HepG2 (cell line): ENCODE measurements around the gene ZNF22. TPM values are rescaled to one million over a fixed set of nuclear protein-coding genes. Genes with fewer than 3 reads are reported as not detected.

Experiments
- ATAC-seq: fragments of 200-7000 bp; cut with Tn5 transposase; 3 replicates; pipeline ENCODE4 v1.9.1; 2020; ENCODE audit warnings: mild to moderate bottlenecking, moderate library complexity
- BruUV-seq: library from RNA; stranded (reverse); fragments of 400-500 nt; replicated peaks from 2 replicates; lab custom pipeline; 2021; lab: Mats Ljungman, UMichigan
- CTCF ChIA-PET: fragments of 300-600 bp; formaldehyde crosslinking; extraction: SDS; loops from one replicate; lab custom pipeline; 2021; ENCODE audit warnings: low total read pairs, inconsistent platforms, low intra/inter-chr PET ratio; lab: Yijun Ruan, JAX
- POLR2A ChIA-PET: fragments of 350-600 bp; sonication (Branson Sonifier 250); formaldehyde crosslinking; loops from one replicate; lab custom pipeline; 2020; ENCODE audit warnings: antibody characterized with exemption, inconsistent platforms; lab: Yijun Ruan, JAX
- DNase-seq: peaks from one replicate; pipeline ENCODE4 v3.0.0-alpha.2; 2015; ENCODE audit warnings: low spot score
- FAIRE-seq: peaks from 3 replicates; lab custom pipeline; 2011; peaks lifted over from hg19 to GRCh38; lab: Jason Lieb, UNC
- H2AFZ ChIP-seq: one replicate; pipeline ENCODE4 v1.6.1; 2011; ENCODE audit warnings: low read length, inconsistent platforms
- H3K27ac ChIP-seq: fragments of 300-600 bp; 3 replicates; pipeline ENCODE4 v1.8.0; 2011; ENCODE audit warnings: mixed run types, mild to moderate bottlenecking, mixed read lengths, low read length, inconsistent platforms; ENCODE audit not compliant: insufficient read depth; ENCODE audit errors: extremely low read length
- H3K27me3 ChIP-seq, 2 experiments: fragments of 200-600 bp in 1 of 2; 2 replicates in 1 of 2; 3 replicates in 1 of 2; pipeline versions ENCODE4 v1.6.0 to v1.8.0; 2011; ENCODE audit warnings: low read length in 2 of 2, mild to moderate bottlenecking in 2 of 2, moderate library complexity in 2 of 2, inconsistent platforms in 1 of 2; ENCODE audit not compliant: insufficient read depth in 2 of 2, control insufficient read depth in 1 of 2
- H3K36me3 ChIP-seq, 2 experiments: fragments of 200-600 bp in 1 of 2; replicated peaks in 1 of 2; 2 replicates in 1 of 2; 3 replicates in 1 of 2; pipeline versions ENCODE4 v1.5.1 to v1.8.0; 2011; ENCODE audit warnings: low read length in 2 of 2, inconsistent platforms in 1 of 2; ENCODE audit not compliant: insufficient read depth in 2 of 2, control insufficient read depth in 1 of 2
- H3K4me1 ChIP-seq: 2 replicates; pipeline ENCODE4 v1.5.1; 2012; ENCODE audit warnings: low read length, inconsistent platforms; ENCODE audit not compliant: insufficient read depth
- H3K4me2 ChIP-seq: 2 replicates; pipeline ENCODE4 v1.6.0; 2011; ENCODE audit warnings: low read depth, low read length, inconsistent platforms
- H3K4me3 ChIP-seq, 3 experiments: fragments of 200-600 bp in 1 of 3; sonication (generic), shearing (Covaris generic) in 1 of 3; replicated peaks in 1 of 3; 2 replicates each; pipeline ENCODE4 v1.5.1; 2011 to 2016; ENCODE audit warnings: low read length in 3 of 3, inconsistent platforms in 2 of 3, low read depth in 2 of 3, mild to moderate bottlenecking in 2 of 3, control low read depth in 1 of 3, mixed read lengths in 1 of 3; ENCODE audit not compliant: insufficient read depth in 1 of 3
- H3K79me2 ChIP-seq: one replicate; pipeline ENCODE4 v1.6.1; 2011; ENCODE audit warnings: low read length, inconsistent platforms; ENCODE audit not compliant: insufficient read depth
- H3K9ac ChIP-seq: 2 replicates; pipeline ENCODE4 v1.6.0; 2011; ENCODE audit warnings: mild to moderate bottlenecking, low read depth, low read length, inconsistent platforms; ENCODE audit not compliant: insufficient read depth
- H3K9me3 ChIP-seq: 2 replicates; pipeline ENCODE4 v1.5.1; 2012; ENCODE audit warnings: mild to moderate bottlenecking, low read length
- H4K20me1 ChIP-seq: 2 replicates; pipeline ENCODE4 v1.6.0; 2011; ENCODE audit warnings: inconsistent platforms, mild to moderate bottlenecking, low read length, moderate library complexity; ENCODE audit not compliant: insufficient read depth
- CEBPB ChIP-seq: IDR thresholded peaks from 2 replicates; pipeline ENCODE4 v1.6.1; 2011; ENCODE audit warnings: low read depth, low read length, improper control_type of control experiment, borderline replicate concordance
- IKZF5 ChIP-seq: IDR thresholded peaks from 2 replicates; pipeline ENCODE4 v1.6.1; 2018; ENCODE audit warnings: missing genetic modification reagents, mild to moderate bottlenecking, missing compliant biosample characterization
- NR3C1 ChIP-seq: sonication (generic); formaldehyde crosslinking; IDR thresholded peaks from 2 replicates; pipeline ENCODE4 v1.4.0; 2020; ENCODE audit warnings: missing genetic modification reagents
- RCOR2 ChIP-seq: IDR thresholded peaks from 2 replicates; pipeline ENCODE4 v1.6.1; 2016; ENCODE audit warnings: missing biosample characterization, missing genetic modification reagents
- SOX13 ChIP-seq, 3 experiments: fragments of 450-650 bp in 1 of 3; sonication (generic) in 1 of 3; formaldehyde crosslinking in 1 of 3; IDR thresholded peaks in 2 of 3; conservative IDR thresholded peaks in 1 of 3; 2 replicates each; pipeline versions ENCODE4 v1.5.0 to v1.6.1; 2016 to 2020; ENCODE audit warnings: antibody characterized with exemption in 1 of 3, mild to moderate bottlenecking in 1 of 3, missing compliant biosample characterization in 1 of 3, missing genetic modification reagents in 1 of 3, moderate library complexity in 1 of 3
- ZFP62 ChIP-seq: sonication (generic); formaldehyde crosslinking; IDR thresholded peaks from 2 replicates; pipeline ENCODE4 v1.4.0; 2020; ENCODE audit warnings: missing genetic modification reagents
- ZNF383 ChIP-seq: sonication (generic); formaldehyde crosslinking; IDR thresholded peaks from 2 replicates; pipeline ENCODE4 v1.4.0; 2020; ENCODE audit warnings: missing genetic modification reagents, mild to moderate bottlenecking, borderline replicate concordance
- ZSCAN21 ChIP-seq: sonication (generic); formaldehyde crosslinking; IDR thresholded peaks from 2 replicates; pipeline ENCODE4 v1.8.0; 2022; ENCODE audit warnings: mild to moderate bottlenecking, missing genetic modification reagents, moderate library complexity, borderline replicate concordance
- WGBS: methylation state at CpG from one replicate; pipeline ENCODE4 v1.1.6; 2017; ENCODE audit warnings: low lambda C conversion rate; 5-methylcytosine and 5-hydroxymethylcytosine counted together
- in situ Hi-C: cut with HindIII; loops from 2 replicates; pipeline ENCODE4 v1.10.0; 2017; ENCODE audit warnings: low pct_unique_long_range_greater_than_20kb; ENCODE audit not compliant: extremely low pct_ligation_motif_present
- intact Hi-C: fragments of 100-400 bp; cut with micrococcal nuclease; formaldehyde crosslinking; loops from one replicate; pipeline ENCODE4 v1.10.0; 2022; ENCODE audit not compliant: unreplicated experiment
- polyA plus RNA-seq, 8 experiments: library from polyadenylated mRNA; depleted of rRNA in 3 of 8; stranded (reverse) in 7 of 8; unstranded in 1 of 8; fragments of >200 nt; fragmentation: Illumina TruSeq in 4 of 8; extraction: Trizol in 4 of 8; gene quantifications; 2 replicates each; pipeline versions ENCODE4 v1.2.1 to v1.2.3, GENCODE V29; 2011 to 2016; ENCODE audit warnings: low read depth in 4 of 8, missing spikeins in 1 of 8, mixed read lengths in 1 of 8; ENCODE audit not compliant: insufficient read depth in 1 of 8
- total RNA-seq, 5 experiments: library from RNA; depleted of rRNA; stranded (reverse); fragments of >200 nt; fragmentation: Illumina TruSeq; extraction: Trizol; gene quantifications; 2 replicates each; pipeline ENCODE4 v1.2.3, GENCODE V29; 2016; ENCODE audit warnings: low read depth in 1 of 5

ZNF22 gene
- total and polyA plus RNA-seq, 2 of the 13 experiments (the other 11 are each of a cell fraction or from before 2014, with no cell fraction given), result 0.40 to 1.3 TPM

GRCh38 chr10:44997105-44997748 lies 3.5 kb upstream of the ZNF22 start (continued):
- peak; percentile 52; the same call in 1 of the 2 replicates for TF ChIP-seq RCOR2 (CRISPR knock-in tag)
- no peak for TF ChIP-seq ZNF383
- TF ChIP-seq ZSCAN21 (CRISPR knock-in tag), result no peak
- no peak for TF ChIP-seq NR3C1 (CRISPR knock-in tag)
- no peak for TF ChIP-seq SOX13 (IDR thresholded peaks at IDR 0.05)
- TF ChIP-seq SOX13 (CRISPR knock-in tag; conservative IDR thresholded peaks at IDR 0.05 in 1 of 2, IDR thresholded peaks at IDR 0.05 in 1 of 2), result no peak
- no peak for TF ChIP-seq IKZF5 (CRISPR knock-in tag)

DNA sequence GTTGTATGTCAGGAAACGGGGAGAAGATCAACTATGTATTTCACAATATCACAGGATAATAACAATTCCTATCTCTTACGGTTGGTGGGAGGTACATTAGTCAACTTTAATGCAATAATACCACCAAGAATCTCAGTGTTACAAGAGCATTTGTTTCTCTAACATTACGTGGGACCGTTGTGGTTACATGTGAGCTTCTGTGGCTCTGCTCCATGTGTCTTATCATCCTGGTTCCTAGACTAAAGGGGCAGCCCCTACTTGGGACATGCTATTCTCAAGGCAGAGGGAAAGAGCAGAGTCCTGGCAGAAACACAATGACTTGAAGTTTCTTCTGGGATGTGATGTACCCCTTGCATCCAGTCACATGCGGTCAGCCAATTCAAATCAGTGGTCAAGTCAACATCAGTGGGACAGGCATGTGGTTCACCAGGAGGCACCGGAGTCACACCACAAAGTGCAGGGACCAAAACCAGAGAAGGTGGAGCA lies 2.5 kb upstream of the ZNF22 start:
- WGBS, result 93% methylated on average over 6 of the region's 6 CpGs
- FAIRE-seq (no peak), ATAC-seq (no peak), DNase-seq (no peak)
- ChIA-PET CTCF (no interaction called here), POLR2A (interaction anchor here (1.0 to 5.4 kb wide), 4 partner anchors 9 to 22 kb away, joined by 4 to 30 read pairs (median 7); partner anchors contain the start of gene DEPP1)
- Histone ChIP-seq H3K9me3 (no peaks in the 10 kb centered on the region), H2AFZ (no peak overlapping the region), H3K27me3 (no peaks in the 10 kb centered on the region), H3K4me2 (no peak overlapping the region), H3K79me2 (no peaks in the 10 kb centered on the region), H3K36me3 (peaks cover 4 to 8% of the 10 kb centered on the region in 2 experiments; a peak in 1 of 5 replicates), H4K20me1 (no peaks in the 10 kb centered on the region), H3K27ac (no peak overlapping the region), H3K9ac (no peak overlapping the region), H3K4me1 (peaks cover 95% of the 10 kb centered on the region), H3K4me3 (no peak overlapping the region)
- TF ChIP-seq CEBPB, result 0 out of 2 replicates have a peak, but pooled peaks have one; percentile 29
- TF ChIP-seq ZFP62 (CRISPR knock-in tag), result no peak
- BruUV-seq, result no TSS peak
- in situ Hi-C loops, result no loop called here
- intact Hi-C loops, result no loop called here
